K562 (cell line): ENCODE results near the gene BCL7C. TPM values are rescaled to one million over a fixed set of nuclear protein-coding genes. Genes with fewer than 3 reads are reported as not detected.

ENCODE experiments used
- CTBP1 ChIP-seq: fragments of 450-650 bp; IDR thresholded peaks from 2 replicates; pipeline ENCODE4 v1.6.1; 2016; ENCODE audit warnings: borderline replicate concordance
- DPF2 ChIP-seq: fragments of 450-650 bp; IDR thresholded peaks from 2 replicates; pipeline ENCODE4 v1.6.1; 2016
- HMG20A ChIP-seq: fragments of 450-650 bp; formaldehyde crosslinking; conservative IDR thresholded peaks from 2 replicates; pipeline ENCODE4 v1.4.0; 2020; ENCODE audit warnings: mild to moderate bottlenecking, mixed read lengths
- PHF20 ChIP-seq: fragments of 450-650 bp; IDR thresholded peaks from 2 replicates; pipeline ENCODE4 v1.6.1; 2018; ENCODE audit not compliant: partially characterized antibody
- POLR2AphosphoS5 ChIP-seq: IDR thresholded peaks from 2 replicates; pipeline ENCODE4 v1.6.1; 2011; ENCODE audit warnings: mild to moderate bottlenecking, low read depth, low read length, moderate library complexity; ENCODE audit not compliant: control insufficient read depth, insufficient read depth
- RAD21 ChIP-seq, 2 experiments: fragments of 250-450 bp in 1 of 2; fragments of 450-650 bp in 1 of 2; sonication (Bioruptor Pico) in 1 of 2; formaldehyde crosslinking in 1 of 2; IDR thresholded peaks in 1 of 2; conservative IDR thresholded peaks in 1 of 2; 2 replicates each; pipeline versions ENCODE4 v1.4.0 to v1.8.0; 2020 to 2022; ENCODE audit warnings: mild to moderate bottlenecking in 2 of 2, moderate library complexity in 1 of 2
- RB1 ChIP-seq: fragments of 450-650 bp; IDR thresholded peaks from 2 replicates; pipeline ENCODE4 v1.6.1; 2017; ENCODE audit warnings: low read depth, mild to moderate bottlenecking
- RBM15 ChIP-seq: fragments of 200-400 bp; formaldehyde crosslinking; IDR thresholded peaks from 2 replicates; pipeline ENCODE4 v1.6.1; 2018; ENCODE audit warnings: mild to moderate bottlenecking, low read length, moderate library complexity; ENCODE audit not compliant: insufficient read depth
- TAF9B ChIP-seq: fragments of 450-650 bp; IDR thresholded peaks from 2 replicates; pipeline ENCODE4 v1.6.1; 2018; ENCODE audit warnings: mild to moderate bottlenecking; ENCODE audit not compliant: partially characterized antibody
- ZNF316 ChIP-seq: fragments of 450-650 bp; IDR thresholded peaks from 2 replicates; pipeline ENCODE4 v1.6.1; 2016
- ZNF384 ChIP-seq: IDR thresholded peaks from 2 replicates; pipeline ENCODE4 v1.6.1; 2012; ENCODE audit warnings: low read depth, low read length, improper control_type of control experiment
- polyA plus RNA-seq, 8 experiments: library from polyadenylated mRNA; depleted of rRNA in 4 of 8; stranded (reverse) in 5 of 8; unstranded in 3 of 8; fragments of >200 nt; fragmentation: Nextera tagmentation in 2 of 8; fragmentation: Illumina TruSeq in 1 of 8; extraction: Ambion mirVana in 2 of 8; extraction: Trizol in 1 of 8; gene quantifications; 2 replicates each; pipeline versions ENCODE4 v1.2.1 to v1.2.3, GENCODE V29; 2011 to 2014; ENCODE audit warnings: inconsistent platforms in 1 of 8, missing spikeins in 1 of 8
- total RNA-seq, 7 experiments: library from RNA; depleted of rRNA in 6 of 7; stranded (reverse); fragments of >200 nt in 6 of 7; fragmentation: Illumina TruSeq in 2 of 7; extraction: Trizol in 2 of 7; gene quantifications; 2 replicates each; pipeline versions ENCODE4 v1.2.1 to v1.2.3, GENCODE V29; 2011 to 2021; ENCODE audit warnings: low replicate concordance in 1 of 7
- TF ChIP-seq, protein P1 (sequence below), 2 experiments: fragments of 450-650 bp; formaldehyde crosslinking in 1 of 2; IDR thresholded peaks; 2 replicates each; pipeline versions ENCODE4 v1.4.0 to v1.6.1; 2014 to 2020; ENCODE audit warnings: mild to moderate bottlenecking in 2 of 2, borderline replicate concordance in 1 of 2, low read depth in 1 of 2
- TF ChIP-seq, protein P2 (sequence below): fragments of 450-650 bp; formaldehyde crosslinking; IDR thresholded peaks from 2 replicates; pipeline ENCODE4 v1.4.0; 2020; ENCODE audit warnings: mild to moderate bottlenecking
- TF ChIP-seq, protein P3 (sequence below): fragments of 250-450 bp; sonication (Bioruptor Pico); IDR thresholded peaks from 2 replicates; pipeline ENCODE4 v1.8.0; 2022; ENCODE audit warnings: inconsistent platforms, mild to moderate bottlenecking, moderate library complexity, borderline replicate concordance
- TF ChIP-seq, protein P4 (sequence below): fragments of 450-650 bp; formaldehyde crosslinking; conservative IDR thresholded peaks from 2 replicates; pipeline ENCODE4 v1.4.0; 2022; ENCODE audit warnings: mild to moderate bottlenecking, missing genetic modification characterization

BCL7C gene
- total and polyA plus RNA-seq, 9 of the 15 experiments (the other 6 are each of a cell fraction or from before 2014, with no cell fraction given): 1.7 to 85.8 (median 19.6) TPM

DNA sequence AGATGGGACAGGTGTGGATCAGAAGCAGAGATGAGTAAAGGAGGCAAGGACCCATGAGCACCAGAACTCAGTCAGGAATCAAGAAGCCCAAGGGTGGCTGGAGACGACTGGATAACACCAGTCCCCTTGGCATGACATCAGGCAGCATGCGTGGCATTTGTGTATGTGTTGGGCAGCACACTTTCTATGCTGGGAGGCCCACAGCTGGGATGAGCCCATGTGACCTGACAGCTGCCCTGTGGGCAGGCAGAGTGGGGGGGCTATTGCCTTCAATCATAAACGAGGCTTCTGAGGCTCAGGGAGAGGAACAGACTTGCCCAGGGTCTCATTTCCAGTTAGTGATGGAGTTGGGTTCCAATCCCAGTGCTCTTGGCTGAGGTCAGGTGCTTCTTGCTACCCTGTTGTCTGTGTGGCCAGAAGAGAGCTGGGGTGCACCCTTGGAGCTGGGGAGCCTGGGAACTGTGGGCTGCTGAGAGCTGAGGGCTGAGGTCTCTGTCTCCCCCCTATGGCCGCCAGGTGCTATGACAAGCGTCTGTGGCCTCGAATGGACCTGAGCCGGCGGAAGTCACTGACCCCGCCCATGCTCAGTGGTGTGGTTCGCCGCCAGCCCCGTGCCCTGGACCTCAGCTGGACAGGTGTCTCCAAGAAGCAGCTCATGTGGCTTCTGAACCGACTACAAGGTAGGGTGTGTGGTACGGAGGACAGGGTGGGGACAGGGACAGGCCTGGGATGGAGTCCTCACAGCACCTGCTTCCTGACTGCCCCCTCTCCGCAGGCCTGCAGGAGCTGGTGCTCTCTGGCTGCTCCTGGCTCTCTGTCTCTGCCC lies 47.9 kb upstream of the BCL7C start (continued):
- TF ChIP-seq, protein P1, sequence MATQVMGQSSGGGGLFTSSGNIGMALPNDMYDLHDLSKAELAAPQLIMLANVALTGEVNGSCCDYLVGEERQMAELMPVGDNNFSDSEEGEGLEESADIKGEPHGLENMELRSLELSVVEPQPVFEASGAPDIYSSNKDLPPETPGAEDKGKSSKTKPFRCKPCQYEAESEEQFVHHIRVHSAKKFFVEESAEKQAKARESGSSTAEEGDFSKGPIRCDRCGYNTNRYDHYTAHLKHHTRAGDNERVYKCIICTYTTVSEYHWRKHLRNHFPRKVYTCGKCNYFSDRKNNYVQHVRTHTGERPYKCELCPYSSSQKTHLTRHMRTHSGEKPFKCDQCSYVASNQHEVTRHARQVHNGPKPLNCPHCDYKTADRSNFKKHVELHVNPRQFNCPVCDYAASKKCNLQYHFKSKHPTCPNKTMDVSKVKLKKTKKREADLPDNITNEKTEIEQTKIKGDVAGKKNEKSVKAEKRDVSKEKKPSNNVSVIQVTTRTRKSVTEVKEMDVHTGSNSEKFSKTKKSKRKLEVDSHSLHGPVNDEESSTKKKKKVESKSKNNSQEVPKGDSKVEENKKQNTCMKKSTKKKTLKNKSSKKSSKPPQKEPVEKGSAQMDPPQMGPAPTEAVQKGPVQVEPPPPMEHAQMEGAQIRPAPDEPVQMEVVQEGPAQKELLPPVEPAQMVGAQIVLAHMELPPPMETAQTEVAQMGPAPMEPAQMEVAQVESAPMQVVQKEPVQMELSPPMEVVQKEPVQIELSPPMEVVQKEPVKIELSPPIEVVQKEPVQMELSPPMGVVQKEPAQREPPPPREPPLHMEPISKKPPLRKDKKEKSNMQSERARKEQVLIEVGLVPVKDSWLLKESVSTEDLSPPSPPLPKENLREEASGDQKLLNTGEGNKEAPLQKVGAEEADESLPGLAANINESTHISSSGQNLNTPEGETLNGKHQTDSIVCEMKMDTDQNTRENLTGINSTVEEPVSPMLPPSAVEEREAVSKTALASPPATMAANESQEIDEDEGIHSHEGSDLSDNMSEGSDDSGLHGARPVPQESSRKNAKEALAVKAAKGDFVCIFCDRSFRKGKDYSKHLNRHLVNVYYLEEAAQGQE (IDR thresholded peaks at IDR 0.05; ENCODE audit: borderline replicate concordance): peak; percentile 60; the same call in 1 of the 2 replicates
- TF ChIP-seq, protein P1 (CRISPR knock-in tag; IDR thresholded peaks at IDR 0.05; ENCODE audit: low read depth): no peak
- TF ChIP-seq RBM15 (no peak), ZNF316 (no peak), HMG20A (CRISPR knock-in tag) (no peak), ZNF384 (0 out of 2 replicates have a peak, but pooled peaks have one; percentile 20), RAD21 (CRISPR knock-in tag; conservative IDR thresholded peaks at IDR 0.05 in 1 of 2, IDR thresholded peaks at IDR 0.05 in 1 of 2) (peak; percentile 78 to 83), CTBP1 (peak; percentile 53; the same call in 1 of the 2 replicates), DPF2 (no peak), PHF20 (no peak), POLR2AphosphoS5 (no peak), TAF9B (no peak), RB1 (peak; percentile 60; the same call in 1 of the 2 replicates)
- TF ChIP-seq, protein P2, sequence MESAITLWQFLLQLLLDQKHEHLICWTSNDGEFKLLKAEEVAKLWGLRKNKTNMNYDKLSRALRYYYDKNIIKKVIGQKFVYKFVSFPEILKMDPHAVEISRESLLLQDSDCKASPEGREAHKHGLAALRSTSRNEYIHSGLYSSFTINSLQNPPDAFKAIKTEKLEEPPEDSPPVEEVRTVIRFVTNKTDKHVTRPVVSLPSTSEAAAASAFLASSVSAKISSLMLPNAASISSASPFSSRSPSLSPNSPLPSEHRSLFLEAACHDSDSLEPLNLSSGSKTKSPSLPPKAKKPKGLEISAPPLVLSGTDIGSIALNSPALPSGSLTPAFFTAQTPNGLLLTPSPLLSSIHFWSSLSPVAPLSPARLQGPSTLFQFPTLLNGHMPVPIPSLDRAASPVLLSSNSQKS (CRISPR knock-in tag): no peak
- TF ChIP-seq, protein P3, sequence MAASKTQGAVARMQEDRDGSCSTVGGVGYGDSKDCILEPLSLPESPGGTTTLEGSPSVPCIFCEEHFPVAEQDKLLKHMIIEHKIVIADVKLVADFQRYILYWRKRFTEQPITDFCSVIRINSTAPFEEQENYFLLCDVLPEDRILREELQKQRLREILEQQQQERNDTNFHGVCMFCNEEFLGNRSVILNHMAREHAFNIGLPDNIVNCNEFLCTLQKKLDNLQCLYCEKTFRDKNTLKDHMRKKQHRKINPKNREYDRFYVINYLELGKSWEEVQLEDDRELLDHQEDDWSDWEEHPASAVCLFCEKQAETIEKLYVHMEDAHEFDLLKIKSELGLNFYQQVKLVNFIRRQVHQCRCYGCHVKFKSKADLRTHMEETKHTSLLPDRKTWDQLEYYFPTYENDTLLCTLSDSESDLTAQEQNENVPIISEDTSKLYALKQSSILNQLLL (CRISPR knock-in tag): no peak
- TF ChIP-seq, protein P4, sequence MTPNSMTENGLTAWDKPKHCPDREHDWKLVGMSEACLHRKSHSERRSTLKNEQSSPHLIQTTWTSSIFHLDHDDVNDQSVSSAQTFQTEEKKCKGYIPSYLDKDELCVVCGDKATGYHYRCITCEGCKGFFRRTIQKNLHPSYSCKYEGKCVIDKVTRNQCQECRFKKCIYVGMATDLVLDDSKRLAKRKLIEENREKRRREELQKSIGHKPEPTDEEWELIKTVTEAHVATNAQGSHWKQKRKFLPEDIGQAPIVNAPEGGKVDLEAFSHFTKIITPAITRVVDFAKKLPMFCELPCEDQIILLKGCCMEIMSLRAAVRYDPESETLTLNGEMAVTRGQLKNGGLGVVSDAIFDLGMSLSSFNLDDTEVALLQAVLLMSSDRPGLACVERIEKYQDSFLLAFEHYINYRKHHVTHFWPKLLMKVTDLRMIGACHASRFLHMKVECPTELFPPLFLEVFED (CRISPR knock-in tag): no peak
